Heart left ventricle (tissue), 16 donors: ENCODE results near the gene MYH11. TPM values are rescaled to one million over a fixed set of nuclear protein-coding genes. Genes with fewer than 3 reads are reported as not detected.
A peak's percentile ranks its signal among the peaks of the same experiment; 100 is the strongest.

Source experiments
- ATAC-seq, 4 donors: fragments of 200-7000 bp; cut with Tn5 transposase; one replicate each; pipeline ENCODE4 v1.9.1; 2020 to 2022; ENCODE audit warnings: moderate library complexity in 4 of 4, mild to moderate bottlenecking in 3 of 4, moderate number of reproducible peaks in 1 of 4
- DNase-seq, 5 donors: peaks; one replicate each; pipeline ENCODE4 v3.0.0-alpha.2; 2020
- H3K27ac ChIP-seq, 12 donors: fragments of 200-600 bp; sonication (generic) in 4 of 12; one replicate each; pipeline versions ENCODE4 v1.5.0 to v1.8.0; 2016 to 2022; ENCODE audit warnings: mild to moderate bottlenecking in 2 of 12
- H3K27me3 ChIP-seq, 9 donors: fragments of 200-600 bp; sonication (generic) in 2 of 9; one replicate each; pipeline versions ENCODE4 v1.5.1 to v1.8.0; 2016 to 2022; ENCODE audit warnings: mild to moderate bottlenecking in 3 of 9
- H3K36me3 ChIP-seq, 9 donors: fragments of 200-600 bp; sonication (generic) in 2 of 9; one replicate each; pipeline versions ENCODE4 v1.5.0 to v1.8.0; 2018 to 2022; ENCODE audit warnings: mild to moderate bottlenecking in 2 of 9
- H3K4me1 ChIP-seq, 12 donors: fragments of 200-600 bp; sonication (generic) in 4 of 12; one replicate each; pipeline versions ENCODE4 v1.5.0 to v1.8.0; 2016 to 2022; ENCODE audit warnings: mild to moderate bottlenecking in 3 of 12
- H3K4me3 ChIP-seq, 12 donors: fragments of 200-600 bp; sonication (generic) in 4 of 12; one replicate each; pipeline versions ENCODE4 v1.5.0 to v1.8.0; 2017 to 2022; ENCODE audit warnings: mild to moderate bottlenecking in 9 of 12, moderate library complexity in 4 of 12
- H3K9me3 ChIP-seq, 12 donors: fragments of 200-600 bp; sonication (generic) in 4 of 12; one replicate each; pipeline versions ENCODE4 v1.5.0 to v1.8.0; 2016 to 2022; ENCODE audit warnings: mild to moderate bottlenecking in 1 of 12
- CTCF ChIP-seq, 12 donors: fragments of 200-600 bp; sonication (generic) in 4 of 12; IDR thresholded peaks; one replicate each; pipeline versions ENCODE4 v1.5.0 to v1.8.0; 2018 to 2022; ENCODE audit warnings: antibody characterized with exemption in 12 of 12, mild to moderate bottlenecking in 5 of 12
- POLR2A ChIP-seq, 2 donors: fragments of 450-650 bp; IDR thresholded peaks; one replicate each; pipeline ENCODE4 v1.6.1; 2017; ENCODE audit warnings: antibody characterized with exemption in 2 of 2, mild to moderate bottlenecking in 2 of 2, moderate library complexity in 2 of 2
- WGBS, 4 donors: extraction: QIAGEN DNeasy Blood & Tissue Kit in 2 of 4; methylation state at CpG; one replicate each; pipeline versions ENCODE4 v1.1.5 to v1.1.7; 2013 to 2018; 5-methylcytosine and 5-hydroxymethylcytosine counted together
- intact Hi-C, 10 donors: fragments of 100-400 bp; cut with DNase I; formaldehyde crosslinking; loops; one replicate each; pipeline versions ENCODE4 v1.11.1 to v1.14.2; 2022
- polyA plus RNA-seq, 2 donors: library from polyadenylated mRNA; stranded (reverse); fragments of 200-250 nt; gene quantifications; one replicate each; pipeline ENCODE4 v1.2.3, GENCODE V29; 2013
- total RNA-seq, 9 donors: library from RNA; depleted of rRNA in 2 of 9; stranded (reverse); fragments of >200 nt in 2 of 9; fragmentation: NEBNext Ultra II Directional in 3 of 9; extraction: Animal tissue kit (Norgen Biotek cat#: 25700) in 3 of 9; gene quantifications; one replicate each; pipeline versions ENCODE4 v1.1.0 to v1.2.4, GENCODE V29; 2016 to 2023
- donor health status: ischemic (EF 13 %, LVEDD 7.1; RV severe dilation, severe dysfunction).
- donor health status: healthy with polysubstance abuse.
- donor health status: DM: no; HTN: yes; CAD: no.
- donor health status: DM: no; HTN: no; CAD: no.
- donor health status: ischemic (EF 25% LVEDD 6.9; RV normal size, moderate dysfunction).
- donor health status: ischemic (EF 25% LVEDD 5.7; RV mildly dilated, moderate dysfunction).
- donor health status: healthy.
- donor health status: DM: yes; HTN: yes; CAD: no.
- donor health status: ischemic (EF 35%, LVEDD 5.7; RV mildly dilated, moderate dysfunction).
- donor health status: nonischemic (EF 11% LVEDD 7.7; RV severe dilation, severe dysfunction).
- donor health status: DM: yes; HTN: yes; CAD: no.
- donor health status: PGD.
- donor health status: ischemic (EF 29% LVEDD 5.4; RV normal size, mild dysfunction).
- donor health status: nonischemic (EF 23%, LVEDD 6.1; RV moderate dilation, normal function).

The MYH11 gene
- total and polyA plus RNA-seq, 11 donors: 9.8 to 71.9 (median 26.5) TPM

GRCh38 chr16:15879255-15879811, 22.5 kb upstream of the MYH11 start:
- H3K36me3 ChIP-seq: peaks cover 0 to 86% (median 61%) of the 10 kb centered on the region in 9 donors
- H3K27ac ChIP-seq: peak overlapping the region in 1 of 12 donors; percentile 57
- DNase-seq (no peak), ATAC-seq (no peak)
- peaks cover 0 to 19% (median 3%) of the 10 kb centered on the region in 12 donors for H3K4me1 ChIP-seq
- no peaks in the 10 kb centered on the region for H3K27me3 ChIP-seq
- no peaks in the 10 kb centered on the region for H3K9me3 ChIP-seq
- intact Hi-C loops: loop anchor here in 6 of 10 donors (5.0 to 10.0 kb wide), 4 partner anchors 128 to 315 kb away; no protein-coding TSS in a partner anchor
- 89 to 98% (median 94%) methylated on average over 2 of the region's 2 CpGs for WGBS, 4 donors
- TF ChIP-seq CTCF (IDR thresholded peaks at IDR 0.05) (no peak), POLR2A (IDR thresholded peaks at IDR 0.05) (no peak)
- no peak overlapping the region for H3K4me3 ChIP-seq

GRCh38 chr16:15876503-15876902, 19.7 kb upstream of the MYH11 start:
- ATAC-seq (no peak), DNase-seq (no peak)
- Histone ChIP-seq H3K4me3 (no peak overlapping the region), H3K36me3 (peaks cover 0 to 84% (median 55%) of the 10 kb centered on the region in 9 donors), H3K9me3 (no peaks in the 10 kb centered on the region), H3K27ac (no peak overlapping the region), H3K27me3 (no peaks in the 10 kb centered on the region), H3K4me1 (peaks cover 0 to 19% (median 3%) of the 10 kb centered on the region in 12 donors)
- TF ChIP-seq POLR2A (IDR thresholded peaks at IDR 0.05) (no peak), CTCF (IDR thresholded peaks at IDR 0.05) (no peak)
- 91 to 95% (median 94%) methylated on average over 5 of the region's 5 CpGs for WGBS, 4 donors
- intact Hi-C loops: loop anchor here in 6 of 10 donors (5.0 to 10.0 kb wide), 4 partner anchors 131 to 318 kb away; no protein-coding TSS in a partner anchor

- H3K36me3 ChIP-seq: peaks cover 0 to 84% (median 57%) of the 10 kb centered on the region in 9 donors
- no peaks in the 10 kb centered on the region for H3K27me3 ChIP-seq
- ATAC-seq (peak in 3 of 4 donors; percentile 76 to 90 (median 77)), DNase-seq (peak in 4 of 5 donors; percentile 29 to 40 (median 36))
- H3K4me1 ChIP-seq: peaks cover 0 to 16% (median 3%) of the 10 kb centered on the region in 12 donors
- TF ChIP-seq CTCF (IDR thresholded peaks at IDR 0.05) (peak; percentile 49 to 82 (median 70)), POLR2A (IDR thresholded peaks at IDR 0.05) (no peak)
- H3K9me3 ChIP-seq: no peaks in the 10 kb centered on the region
- no peak overlapping the region for H3K4me3 ChIP-seq
- WGBS, 4 donors: 42 to 59% (median 45%) methylated on average over 7 of the region's 7 CpGs
- peak overlapping the region in 4 of 12 donors; percentile 9 to 76 (median 19) for H3K27ac ChIP-seq
- intact Hi-C loops: loop anchor here (1.0 to 10.0 kb wide), 6 partner anchors 132 to 320 kb away; no protein-coding TSS in a partner anchor
Observed at GRCh38 chr16:15874745-15875314, 18.0 kb upstream of the MYH11 start.

GRCh38 chr16:15873737-15874136, 16.9 kb upstream of the MYH11 start:
- peak overlapping the region in 1 of 12 donors; percentile 76 for H3K27ac ChIP-seq
- ATAC-seq: no peak

More at GRCh38 chr16:15873737-15874136, 16.9 kb upstream of the MYH11 start:
- peaks cover 0 to 11% (median 3%) of the 10 kb centered on the region in 12 donors for H3K4me1 ChIP-seq
- TF ChIP-seq CTCF (IDR thresholded peaks at IDR 0.05) (no peak), POLR2A (IDR thresholded peaks at IDR 0.05) (no peak)
- WGBS, 4 donors: 96 to 98% (median 97%) methylated on average over 1 of the region's 1 CpG
- intact Hi-C loops: loop anchor here in 5 of 10 donors (1.0 to 10.0 kb wide), 5 partner anchors 201 to 321 kb away; no protein-coding TSS in a partner anchor
- H3K9me3 ChIP-seq: no peaks in the 10 kb centered on the region
- DNase-seq: no peak
- H3K36me3 ChIP-seq: peaks cover 0 to 85% (median 68%) of the 10 kb centered on the region in 9 donors
- no peak overlapping the region for H3K4me3 ChIP-seq
- no peaks in the 10 kb centered on the region for H3K27me3 ChIP-seq
